WTC11 (cell line): ENCODE measurements around the gene PSD. TPM values are rescaled to one million over a fixed set of nuclear protein-coding genes. Genes with fewer than 3 reads are reported as not detected.
A peak's percentile ranks its signal among the peaks of the same experiment; 100 is the strongest.

Experiments
- ATAC-seq: fragments of 200-7000 bp; cut with Tn5 transposase; 2 replicates; pipeline ENCODE4 v1.10.0; 2021; ENCODE audit warnings: mild to moderate bottlenecking, moderate library complexity
- CTCF ChIA-PET: fragments of 300-600 bp; sonication (Branson Sonifier 250); formaldehyde crosslinking; loops from one replicate; lab custom pipeline; 2021; ENCODE audit warnings: antibody characterized with exemption; lab: Charles Lee
- POLR2A ChIA-PET: fragments of 350-600 bp; sonication (Branson Sonifier 250); formaldehyde crosslinking; loops from one replicate; lab custom pipeline; 2021; ENCODE audit warnings: antibody characterized with exemption; lab: Charles Lee
- DNase-seq: peaks from one replicate; pipeline ENCODE4 v3.0.0; 2021; ENCODE audit warnings: low spot score
- H3K27ac Mint-ChIP-seq: 2 replicates; pipeline ENCODE4 v1.8.0; 2021; ENCODE audit warnings: mixed read lengths
- H3K27me3 Mint-ChIP-seq: 2 replicates; pipeline ENCODE4 v1.8.0; 2021; ENCODE audit warnings: low read depth, mild to moderate bottlenecking, moderate library complexity, mixed read lengths
- H3K36me3 Mint-ChIP-seq: 2 replicates; pipeline ENCODE4 v1.8.0; 2021; ENCODE audit warnings: mixed read lengths
- H3K4me1 Mint-ChIP-seq: 2 replicates; pipeline ENCODE4 v1.8.0; 2022; ENCODE audit warnings: mixed read lengths
- H3K4me3 Mint-ChIP-seq: 2 replicates; pipeline ENCODE4 v1.8.0; 2021; ENCODE audit warnings: mild to moderate bottlenecking, moderate library complexity, mixed read lengths
- H3K9me3 Mint-ChIP-seq: 2 replicates; pipeline ENCODE4 v1.8.0; 2021; ENCODE audit warnings: mixed read lengths
- CREM ChIP-seq: sonication (generic); formaldehyde crosslinking; IDR thresholded peaks from 2 replicates; pipeline ENCODE4 v1.8.1; 2022; ENCODE audit warnings: mild to moderate bottlenecking, missing genetic modification reagents, moderate library complexity
- FOXJ3 ChIP-seq: sonication (generic); formaldehyde crosslinking; IDR thresholded peaks from 2 replicates; pipeline ENCODE4 v1.9.0; 2021; ENCODE audit warnings: missing genetic modification reagents, mild to moderate bottlenecking, borderline replicate concordance
- GABPB1 ChIP-seq: sonication (generic); formaldehyde crosslinking; IDR thresholded peaks from 2 replicates; pipeline ENCODE4 v1.8.1; 2023; ENCODE audit warnings: mild to moderate bottlenecking, missing genetic modification reagents
- NFE2L1 ChIP-seq: sonication (generic); formaldehyde crosslinking; IDR thresholded peaks from 2 replicates; pipeline ENCODE4 v1.8.1; 2023; ENCODE audit warnings: missing genetic modification reagents
- RELA ChIP-seq: sonication (generic); formaldehyde crosslinking; IDR thresholded peaks from 2 replicates; pipeline ENCODE4 v1.8.1; 2022; ENCODE audit warnings: missing genetic modification reagents, mild to moderate bottlenecking, borderline replicate concordance
- SMAD4 ChIP-seq: sonication (generic); formaldehyde crosslinking; IDR thresholded peaks from 2 replicates; pipeline ENCODE4 v1.8.0; 2022; ENCODE audit warnings: mild to moderate bottlenecking, missing genetic modification reagents
- SP1 ChIP-seq: sonication (generic); formaldehyde crosslinking; conservative IDR thresholded peaks from 2 replicates; pipeline ENCODE4 v1.8.1; 2022; ENCODE audit warnings: missing genetic modification reagents
- TP53 ChIP-seq: sonication (generic); formaldehyde crosslinking; IDR thresholded peaks from 2 replicates; pipeline ENCODE4 v1.8.1; 2023; ENCODE audit warnings: mild to moderate bottlenecking, missing genetic modification reagents
- ZNF232 ChIP-seq: sonication (generic); formaldehyde crosslinking; IDR thresholded peaks from 2 replicates; pipeline ENCODE4 v1.8.0; 2022; ENCODE audit warnings: mild to moderate bottlenecking, missing genetic modification reagents
- ZNF263 ChIP-seq: sonication (generic); formaldehyde crosslinking; IDR thresholded peaks from 2 replicates; pipeline ENCODE4 v1.8.1; 2022; ENCODE audit warnings: low read depth, mild to moderate bottlenecking, moderate library complexity, missing genetic modification reagents
- total RNA-seq: library from RNA; stranded (reverse); gene quantifications from 3 replicates; pipeline ENCODE4 v1.2.3, GENCODE V29; 2021
- TF ChIP-seq, protein P1 (sequence below): sonication (generic); formaldehyde crosslinking; IDR thresholded peaks from 2 replicates; pipeline ENCODE4 v1.8.1; 2023; ENCODE audit warnings: mild to moderate bottlenecking, missing genetic modification reagents
- TF ChIP-seq, protein P2 (sequence below): sonication (generic); formaldehyde crosslinking; conservative IDR thresholded peaks from 2 replicates; pipeline ENCODE4 v1.8.1; 2022; ENCODE audit warnings: mild to moderate bottlenecking, missing genetic modification reagents
- TF ChIP-seq, protein P3 (sequence below): sonication (generic); formaldehyde crosslinking; IDR thresholded peaks from 2 replicates; pipeline ENCODE4 v1.8.1; 2022; ENCODE audit warnings: mild to moderate bottlenecking, moderate library complexity, missing genetic modification reagents
- TF ChIP-seq, protein P4 (sequence below): sonication (generic); formaldehyde crosslinking; IDR thresholded peaks from 2 replicates; pipeline ENCODE4 v1.8.1; 2023; ENCODE audit warnings: mild to moderate bottlenecking, missing genetic modification reagents, moderate library complexity
- TF ChIP-seq, protein P5 (sequence below): fragments of 250-450 bp; sonication (Bioruptor Pico); IDR thresholded peaks from 2 replicates; pipeline ENCODE4 v1.9.0; 2021; ENCODE audit warnings: moderate library complexity, mild to moderate bottlenecking, inconsistent platforms, borderline replicate concordance
- TF ChIP-seq, protein P6 (sequence below): sonication (generic); formaldehyde crosslinking; IDR thresholded peaks from 2 replicates; pipeline ENCODE4 v1.8.0; 2023; ENCODE audit warnings: missing genetic modification reagents
- TF ChIP-seq, protein P7 (sequence below): sonication (generic); formaldehyde crosslinking; IDR thresholded peaks from 2 replicates; pipeline ENCODE4 v1.8.1; 2023; ENCODE audit warnings: mild to moderate bottlenecking, moderate library complexity, missing genetic modification reagents
- TF ChIP-seq, protein P8 (sequence below): sonication (generic); formaldehyde crosslinking; IDR thresholded peaks from 2 replicates; pipeline ENCODE4 v1.8.0; 2023; ENCODE audit warnings: mild to moderate bottlenecking, missing genetic modification reagents
- TF ChIP-seq, protein P9 (sequence below): sonication (generic); formaldehyde crosslinking; IDR thresholded peaks from 2 replicates; pipeline ENCODE4 v1.8.0; 2022; ENCODE audit warnings: mild to moderate bottlenecking, missing genetic modification reagents

PSD gene
- total RNA-seq, 1 experiment from 2014 or later, result 12.5 TPM

DNA sequence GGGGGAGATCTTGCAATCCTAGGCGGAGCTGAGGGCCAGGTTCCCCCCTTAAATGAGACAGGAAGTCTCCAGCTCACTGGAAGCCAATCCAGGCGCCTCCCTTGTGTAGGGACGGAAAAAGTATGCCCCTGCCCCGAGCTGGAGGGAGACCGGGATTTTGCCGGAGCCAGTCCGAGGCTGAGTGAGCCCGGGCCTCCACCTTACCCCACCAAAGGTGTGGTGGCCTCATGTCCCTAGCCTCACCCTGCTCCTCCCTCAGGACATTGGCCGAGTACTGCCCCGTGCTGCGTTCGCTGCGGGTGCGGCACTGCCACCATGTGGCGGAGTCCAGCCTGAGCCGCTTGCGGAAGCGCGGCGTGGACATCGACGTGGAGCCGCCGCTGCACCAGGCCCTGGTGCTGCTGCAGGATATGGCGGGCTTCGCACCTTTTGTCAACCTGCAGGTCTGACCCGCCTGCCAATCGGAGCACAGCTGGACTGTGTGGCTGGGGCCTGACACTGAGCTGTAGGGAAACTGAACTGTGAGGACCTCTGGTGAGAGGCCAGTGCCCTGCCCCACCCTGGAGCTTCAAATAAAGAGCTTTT is 4.1 kb upstream of the PSD start (continued):
- TF ChIP-seq, protein P1, sequence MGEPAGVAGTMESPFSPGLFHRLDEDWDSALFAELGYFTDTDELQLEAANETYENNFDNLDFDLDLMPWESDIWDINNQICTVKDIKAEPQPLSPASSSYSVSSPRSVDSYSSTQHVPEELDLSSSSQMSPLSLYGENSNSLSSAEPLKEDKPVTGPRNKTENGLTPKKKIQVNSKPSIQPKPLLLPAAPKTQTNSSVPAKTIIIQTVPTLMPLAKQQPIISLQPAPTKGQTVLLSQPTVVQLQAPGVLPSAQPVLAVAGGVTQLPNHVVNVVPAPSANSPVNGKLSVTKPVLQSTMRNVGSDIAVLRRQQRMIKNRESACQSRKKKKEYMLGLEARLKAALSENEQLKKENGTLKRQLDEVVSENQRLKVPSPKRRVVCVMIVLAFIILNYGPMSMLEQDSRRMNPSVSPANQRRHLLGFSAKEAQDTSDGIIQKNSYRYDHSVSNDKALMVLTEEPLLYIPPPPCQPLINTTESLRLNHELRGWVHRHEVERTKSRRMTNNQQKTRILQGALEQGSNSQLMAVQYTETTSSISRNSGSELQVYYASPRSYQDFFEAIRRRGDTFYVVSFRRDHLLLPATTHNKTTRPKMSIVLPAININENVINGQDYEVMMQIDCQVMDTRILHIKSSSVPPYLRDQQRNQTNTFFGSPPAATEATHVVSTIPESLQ (CRISPR knock-in tag), result no peak
- TF ChIP-seq SP1 (CRISPR knock-in tag), result peak; percentile 75
- peak; percentile 56 for TF ChIP-seq GABPB1 (CRISPR knock-in tag)
- no peak; the same call in 1 of the 2 replicates for TF ChIP-seq ZNF232 (CRISPR knock-in tag)
- peak; percentile 80; the same call in 1 of the 2 replicates for TF ChIP-seq NFE2L1
- TF ChIP-seq, protein P2, sequence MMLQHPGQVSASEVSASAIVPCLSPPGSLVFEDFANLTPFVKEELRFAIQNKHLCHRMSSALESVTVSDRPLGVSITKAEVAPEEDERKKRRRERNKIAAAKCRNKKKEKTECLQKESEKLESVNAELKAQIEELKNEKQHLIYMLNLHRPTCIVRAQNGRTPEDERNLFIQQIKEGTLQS, result no peak
- TF ChIP-seq TP53 (CRISPR knock-in tag), result 0 out of 2 replicates have a peak, but pooled peaks have one; percentile 29
- TF ChIP-seq, protein P3, sequence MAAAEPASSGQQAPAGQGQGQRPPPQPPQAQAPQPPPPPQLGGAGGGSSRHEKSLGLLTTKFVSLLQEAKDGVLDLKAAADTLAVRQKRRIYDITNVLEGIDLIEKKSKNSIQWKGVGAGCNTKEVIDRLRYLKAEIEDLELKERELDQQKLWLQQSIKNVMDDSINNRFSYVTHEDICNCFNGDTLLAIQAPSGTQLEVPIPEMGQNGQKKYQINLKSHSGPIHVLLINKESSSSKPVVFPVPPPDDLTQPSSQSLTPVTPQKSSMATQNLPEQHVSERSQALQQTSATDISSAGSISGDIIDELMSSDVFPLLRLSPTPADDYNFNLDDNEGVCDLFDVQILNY, result no peak
- TF ChIP-seq, protein P4, sequence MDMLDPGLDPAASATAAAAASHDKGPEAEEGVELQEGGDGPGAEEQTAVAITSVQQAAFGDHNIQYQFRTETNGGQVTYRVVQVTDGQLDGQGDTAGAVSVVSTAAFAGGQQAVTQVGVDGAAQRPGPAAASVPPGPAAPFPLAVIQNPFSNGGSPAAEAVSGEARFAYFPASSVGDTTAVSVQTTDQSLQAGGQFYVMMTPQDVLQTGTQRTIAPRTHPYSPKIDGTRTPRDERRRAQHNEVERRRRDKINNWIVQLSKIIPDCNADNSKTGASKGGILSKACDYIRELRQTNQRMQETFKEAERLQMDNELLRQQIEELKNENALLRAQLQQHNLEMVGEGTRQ (CRISPR knock-in tag), result peak; percentile 48; the same call in 1 of the 2 replicates
- no peak; the same call in 1 of the 2 replicates for TF ChIP-seq CREM (CRISPR knock-in tag)
- TF ChIP-seq, all 79 proteins: peak for 22

DNA sequence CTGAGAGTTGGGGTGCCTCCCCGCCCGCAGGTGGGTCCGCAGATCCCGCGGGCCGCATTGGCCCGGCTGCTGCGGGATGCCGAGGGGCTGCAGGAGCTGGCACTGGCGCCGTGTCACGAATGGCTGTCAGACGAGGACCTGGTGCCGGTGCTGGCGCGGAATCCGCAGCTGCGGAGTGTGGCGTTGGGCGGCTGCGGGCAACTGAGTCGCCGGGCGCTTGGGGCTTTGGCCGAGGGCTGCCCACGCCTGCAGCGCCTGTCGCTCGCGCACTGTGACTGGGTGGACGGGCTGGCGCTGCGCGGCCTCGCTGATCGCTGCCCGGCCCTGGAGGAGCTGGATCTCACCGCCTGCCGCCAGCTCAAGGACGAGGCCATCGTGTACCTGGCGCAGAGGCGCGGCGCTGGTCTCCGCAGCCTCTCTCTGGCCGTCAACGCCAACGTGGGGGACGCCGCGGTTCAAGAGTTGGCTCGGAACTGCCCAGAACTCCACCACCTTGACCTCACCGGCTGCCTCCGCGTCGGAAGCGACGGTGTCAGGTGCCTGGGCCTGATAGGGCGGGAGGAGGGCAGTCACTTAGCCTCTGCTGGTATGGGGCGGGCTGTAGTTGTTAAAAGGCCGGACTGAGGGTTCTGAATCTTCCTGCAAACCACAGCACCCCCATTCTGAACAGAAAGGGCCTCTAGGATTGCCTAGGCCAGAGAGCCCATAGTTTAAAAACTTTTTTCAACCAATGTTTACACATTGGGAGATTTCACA is 3.4 kb upstream of the PSD start:
- ATAC-seq, result peak; percentile 0
- Mint-ChIP-seq H3K4me1 (peaks cover 19% of the 10 kb centered on the region), H3K4me3 (peak overlapping the region; percentile 98), H3K36me3 (peaks cover 9% of the 10 kb centered on the region; the same call in 1 of the 2 replicates), H3K27me3 (peaks cover 5% of the 10 kb centered on the region; the same call in 1 of the 2 replicates), H3K9me3 (no peaks in the 10 kb centered on the region), H3K27ac (no peak overlapping the region)
- peak; percentile 55 for DNase-seq
- POLR2A ChIA-PET, result interaction anchor here (0.8 to 5.0 kb wide), 7 partner anchors 10 to 300 kb away, joined by 3 to 34 read pairs (median 12); partner anchors contain the start of genes C10orf95, CUEDC2 and NFKB2
- CTCF ChIA-PET, result interaction anchor here (0.6 to 6.7 kb wide), 20 partner anchors 9 to 252 kb away, joined by 3 to 68 read pairs (median 18); partner anchors contain the start of genes ACTR1A, C10orf95, CUEDC2 and GBF1
- TF ChIP-seq SMAD4 (CRISPR knock-in tag) (0 out of 2 replicates have a peak, but pooled peaks have one; percentile 16), FOXJ3 (CRISPR knock-in tag) (no peak), RELA (0 out of 2 replicates have a peak, but pooled peaks have one; percentile 74), ZNF263 (0 out of 2 replicates have a peak, but pooled peaks have one; percentile 40)
- TF ChIP-seq, protein P5, sequence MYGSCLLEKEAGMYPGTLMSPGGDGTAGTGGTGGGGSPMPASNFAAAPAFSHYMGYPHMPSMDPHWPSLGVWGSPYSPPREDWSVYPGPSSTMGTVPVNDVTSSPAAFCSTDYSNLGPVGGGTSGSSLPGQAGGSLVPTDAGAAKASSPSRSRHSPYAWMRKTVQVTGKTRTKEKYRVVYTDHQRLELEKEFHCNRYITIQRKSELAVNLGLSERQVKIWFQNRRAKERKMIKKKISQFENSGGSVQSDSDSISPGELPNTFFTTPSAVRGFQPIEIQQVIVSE (CRISPR knock-in tag), result no peak
- TF ChIP-seq, protein P6, sequence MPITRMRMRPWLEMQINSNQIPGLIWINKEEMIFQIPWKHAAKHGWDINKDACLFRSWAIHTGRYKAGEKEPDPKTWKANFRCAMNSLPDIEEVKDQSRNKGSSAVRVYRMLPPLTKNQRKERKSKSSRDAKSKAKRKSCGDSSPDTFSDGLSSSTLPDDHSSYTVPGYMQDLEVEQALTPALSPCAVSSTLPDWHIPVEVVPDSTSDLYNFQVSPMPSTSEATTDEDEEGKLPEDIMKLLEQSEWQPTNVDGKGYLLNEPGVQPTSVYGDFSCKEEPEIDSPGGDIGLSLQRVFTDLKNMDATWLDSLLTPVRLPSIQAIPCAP, result peak; percentile 19; the same call in 1 of the 2 replicates
- TF ChIP-seq, protein P7, sequence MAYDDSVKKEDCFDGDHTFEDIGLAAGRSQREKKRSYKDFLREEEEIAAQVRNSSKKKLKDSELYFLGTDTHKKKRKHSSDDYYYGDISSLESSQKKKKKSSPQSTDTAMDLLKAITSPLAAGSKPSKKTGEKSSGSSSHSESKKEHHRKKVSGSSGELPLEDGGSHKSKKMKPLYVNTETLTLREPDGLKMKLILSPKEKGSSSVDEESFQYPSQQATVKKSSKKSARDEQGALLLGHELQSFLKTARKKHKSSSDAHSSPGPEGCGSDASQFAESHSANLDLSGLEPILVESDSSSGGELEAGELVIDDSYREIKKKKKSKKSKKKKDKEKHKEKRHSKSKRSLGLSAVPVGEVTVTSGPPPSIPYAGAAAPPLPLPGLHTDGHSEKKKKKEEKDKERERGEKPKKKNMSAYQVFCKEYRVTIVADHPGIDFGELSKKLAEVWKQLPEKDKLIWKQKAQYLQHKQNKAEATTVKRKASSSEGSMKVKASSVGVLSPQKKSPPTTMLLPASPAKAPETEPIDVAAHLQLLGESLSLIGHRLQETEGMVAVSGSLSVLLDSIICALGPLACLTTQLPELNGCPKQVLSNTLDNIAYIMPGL (CRISPR knock-in tag), result peak; percentile 53; the same call in 1 of the 2 replicates
- TF ChIP-seq, protein P8, sequence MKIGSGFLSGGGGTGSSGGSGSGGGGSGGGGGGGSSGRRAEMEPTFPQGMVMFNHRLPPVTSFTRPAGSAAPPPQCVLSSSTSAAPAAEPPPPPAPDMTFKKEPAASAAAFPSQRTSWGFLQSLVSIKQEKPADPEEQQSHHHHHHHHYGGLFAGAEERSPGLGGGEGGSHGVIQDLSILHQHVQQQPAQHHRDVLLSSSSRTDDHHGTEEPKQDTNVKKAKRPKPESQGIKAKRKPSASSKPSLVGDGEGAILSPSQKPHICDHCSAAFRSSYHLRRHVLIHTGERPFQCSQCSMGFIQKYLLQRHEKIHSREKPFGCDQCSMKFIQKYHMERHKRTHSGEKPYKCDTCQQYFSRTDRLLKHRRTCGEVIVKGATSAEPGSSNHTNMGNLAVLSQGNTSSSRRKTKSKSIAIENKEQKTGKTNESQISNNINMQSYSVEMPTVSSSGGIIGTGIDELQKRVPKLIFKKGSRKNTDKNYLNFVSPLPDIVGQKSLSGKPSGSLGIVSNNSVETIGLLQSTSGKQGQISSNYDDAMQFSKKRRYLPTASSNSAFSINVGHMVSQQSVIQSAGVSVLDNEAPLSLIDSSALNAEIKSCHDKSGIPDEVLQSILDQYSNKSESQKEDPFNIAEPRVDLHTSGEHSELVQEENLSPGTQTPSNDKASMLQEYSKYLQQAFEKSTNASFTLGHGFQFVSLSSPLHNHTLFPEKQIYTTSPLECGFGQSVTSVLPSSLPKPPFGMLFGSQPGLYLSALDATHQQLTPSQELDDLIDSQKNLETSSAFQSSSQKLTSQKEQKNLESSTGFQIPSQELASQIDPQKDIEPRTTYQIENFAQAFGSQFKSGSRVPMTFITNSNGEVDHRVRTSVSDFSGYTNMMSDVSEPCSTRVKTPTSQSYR (CRISPR knock-in tag), result peak; percentile 31; the same call in 1 of the 2 replicates
- TF ChIP-seq, protein P4 (CRISPR knock-in tag), result no peak
- TF ChIP-seq, protein P9, sequence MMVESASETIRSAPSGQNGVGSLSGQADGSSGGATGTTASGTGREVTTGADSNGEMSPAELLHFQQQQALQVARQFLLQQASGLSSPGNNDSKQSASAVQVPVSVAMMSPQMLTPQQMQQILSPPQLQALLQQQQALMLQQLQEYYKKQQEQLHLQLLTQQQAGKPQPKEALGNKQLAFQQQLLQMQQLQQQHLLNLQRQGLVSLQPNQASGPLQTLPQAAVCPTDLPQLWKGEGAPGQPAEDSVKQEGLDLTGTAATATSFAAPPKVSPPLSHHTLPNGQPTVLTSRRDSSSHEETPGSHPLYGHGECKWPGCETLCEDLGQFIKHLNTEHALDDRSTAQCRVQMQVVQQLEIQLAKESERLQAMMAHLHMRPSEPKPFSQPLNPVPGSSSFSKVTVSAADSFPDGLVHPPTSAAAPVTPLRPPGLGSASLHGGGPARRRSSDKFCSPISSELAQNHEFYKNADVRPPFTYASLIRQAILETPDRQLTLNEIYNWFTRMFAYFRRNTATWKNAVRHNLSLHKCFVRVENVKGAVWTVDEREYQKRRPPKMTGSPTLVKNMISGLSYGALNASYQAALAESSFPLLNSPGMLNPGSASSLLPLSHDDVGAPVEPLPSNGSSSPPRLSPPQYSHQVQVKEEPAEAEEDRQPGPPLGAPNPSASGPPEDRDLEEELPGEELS (CRISPR knock-in tag), result 0 out of 2 replicates have a peak, but pooled peaks have one; percentile 27
